HG03280 (cell line): ENCODE data around the gene INPP4B.

Experiments used
- ATAC-seq: cut with Tn5 transposase; IDR thresholded peaks from one replicate; pipeline ENCODE4 v1.9.1; 2021; ENCODE audit warnings: mild to moderate bottlenecking, moderate library complexity; ENCODE audit not compliant: unreplicated experiment

The INPP4B gene

GRCh38 chr4:142485452-142485851 lies 360.6 kb downstream of the INPP4B start:
- ATAC-seq = no peak

DNA sequence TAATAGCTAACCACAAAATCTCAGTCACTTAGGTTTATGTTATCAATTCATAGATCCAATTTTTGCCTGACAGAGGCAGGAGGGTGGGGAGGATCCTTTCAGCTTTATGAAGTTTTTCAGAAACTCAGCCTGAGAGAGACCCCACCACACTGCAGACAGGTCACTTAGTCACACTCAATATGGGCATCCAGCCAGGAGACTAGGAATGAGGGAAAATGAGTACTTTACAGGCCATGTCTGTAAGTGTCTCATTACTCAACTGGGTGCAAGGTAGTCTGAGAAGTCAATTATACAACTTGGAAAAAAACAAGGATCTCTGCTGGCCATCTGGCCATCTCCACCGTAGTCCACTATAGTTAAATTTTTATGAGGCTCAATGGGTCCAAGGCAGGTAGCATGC lies 365.9 kb downstream of the INPP4B start:
- ATAC-seq = no peak

DNA sequence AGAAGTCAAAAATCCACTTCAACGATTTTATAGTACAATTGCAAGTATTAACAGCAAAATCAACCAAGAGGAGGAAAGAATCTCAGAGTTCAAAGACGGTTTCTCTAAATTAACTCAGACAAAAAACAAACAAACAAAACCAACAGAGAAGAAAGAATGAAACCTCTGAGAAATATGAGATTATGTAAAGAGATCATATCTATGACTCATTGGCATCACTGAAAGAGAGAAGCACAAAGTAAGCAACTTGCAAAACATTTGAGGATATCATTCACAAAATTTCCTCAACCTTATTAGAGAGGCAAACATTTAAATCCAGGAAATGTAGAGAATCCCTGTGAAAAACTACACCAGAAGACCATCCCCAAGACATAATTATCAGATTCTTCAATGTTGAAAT lies 370.4 kb downstream of the INPP4B start:
- ATAC-seq = no peak

DNA sequence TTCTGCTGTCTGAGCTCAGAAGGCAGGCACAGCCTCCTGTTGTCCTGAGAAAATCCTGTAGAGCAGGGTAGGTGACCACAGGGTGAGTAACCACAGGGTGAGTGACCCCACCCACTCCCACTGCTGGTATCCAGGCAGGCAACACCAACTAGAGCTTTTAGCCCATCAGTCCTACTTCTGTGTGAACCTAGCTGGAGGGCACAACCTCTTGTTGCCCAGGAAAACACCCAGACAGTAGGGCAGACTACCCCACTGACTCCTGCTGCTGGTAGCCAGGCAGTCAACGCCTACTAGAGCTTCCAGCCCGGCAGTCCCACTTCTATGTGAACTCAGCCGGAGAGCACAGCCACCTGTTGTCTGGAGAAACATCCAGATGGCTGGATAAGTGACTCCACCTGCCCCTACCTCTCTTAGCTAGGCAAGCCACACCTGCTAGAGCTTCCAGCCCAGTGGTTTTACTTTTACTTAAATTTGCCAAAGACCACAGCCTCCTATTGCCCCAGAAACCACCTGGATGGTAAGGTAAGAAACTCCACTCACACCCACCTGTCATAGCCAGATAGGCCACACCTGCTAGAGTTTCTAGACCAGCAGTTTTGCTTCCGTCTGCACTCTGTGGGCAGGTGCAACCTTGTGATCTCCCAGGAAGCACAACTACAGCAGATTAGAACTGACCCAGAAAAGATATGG lies 371.6 kb downstream of the INPP4B start:
- no peak for ATAC-seq

GRCh38 chr4:142473960-142474338 lies 372.2 kb downstream of the INPP4B start:
- ATAC-seq = no peak

DNA sequence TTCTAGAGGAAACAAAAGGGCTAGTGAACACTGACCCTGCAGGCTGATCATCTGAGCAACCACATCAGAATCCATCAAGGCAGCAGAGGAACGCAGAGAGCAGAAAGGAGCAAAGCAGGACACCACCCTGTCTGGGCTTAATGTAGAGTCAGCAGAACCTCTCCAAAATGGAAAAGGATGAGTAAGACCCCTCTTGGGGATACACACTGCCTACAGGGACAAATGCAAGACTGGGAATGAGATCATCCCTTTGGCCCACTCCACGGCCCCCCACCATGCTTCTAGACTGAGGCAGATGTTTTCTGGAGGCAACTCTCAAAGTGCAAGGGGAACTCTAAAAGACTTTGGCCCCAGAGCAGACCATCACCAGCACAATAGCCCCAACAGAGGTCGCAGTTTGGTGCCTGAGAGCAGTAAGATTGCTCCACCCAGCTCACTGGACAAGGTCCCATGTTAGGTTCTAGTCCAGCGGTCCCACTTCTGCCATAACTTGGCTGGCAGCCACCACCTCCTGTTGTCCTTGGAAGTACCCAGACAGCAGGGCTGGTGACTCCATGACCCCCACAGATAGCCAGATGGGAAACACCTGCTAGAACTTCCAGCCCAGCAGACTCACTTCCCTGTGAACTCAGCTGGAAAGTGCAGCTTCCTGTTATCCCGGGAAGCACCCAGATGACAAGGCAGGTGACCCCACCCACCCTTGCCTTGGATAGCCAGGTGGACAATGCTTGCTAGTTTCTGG lies 372.7 kb downstream of the INPP4B start:
- no peak for ATAC-seq

DNA sequence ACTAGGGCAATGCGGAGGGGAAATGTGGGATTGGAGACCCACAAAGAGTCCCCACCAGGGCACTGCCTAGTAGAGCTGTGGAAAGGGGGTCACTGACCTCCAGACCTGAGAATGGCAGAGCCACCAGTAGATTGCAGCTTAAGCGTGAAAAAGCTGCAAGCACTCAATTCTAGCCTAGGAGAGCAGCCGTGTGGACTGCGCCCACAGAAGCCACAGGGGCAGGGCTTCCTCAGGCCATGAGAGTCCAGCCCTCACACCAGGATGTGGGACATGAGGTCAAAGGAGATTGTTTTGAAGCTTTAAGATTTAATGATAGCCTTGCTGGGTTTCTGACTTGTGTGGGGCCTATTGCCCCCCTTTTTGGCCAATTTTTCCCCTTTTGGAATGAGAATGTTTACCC lies 379.0 kb downstream of the INPP4B start:
- ATAC-seq = no peak

GRCh38 chr4:142465526-142465925 lies 380.6 kb downstream of the INPP4B start:
- ATAC-seq = no peak

DNA sequence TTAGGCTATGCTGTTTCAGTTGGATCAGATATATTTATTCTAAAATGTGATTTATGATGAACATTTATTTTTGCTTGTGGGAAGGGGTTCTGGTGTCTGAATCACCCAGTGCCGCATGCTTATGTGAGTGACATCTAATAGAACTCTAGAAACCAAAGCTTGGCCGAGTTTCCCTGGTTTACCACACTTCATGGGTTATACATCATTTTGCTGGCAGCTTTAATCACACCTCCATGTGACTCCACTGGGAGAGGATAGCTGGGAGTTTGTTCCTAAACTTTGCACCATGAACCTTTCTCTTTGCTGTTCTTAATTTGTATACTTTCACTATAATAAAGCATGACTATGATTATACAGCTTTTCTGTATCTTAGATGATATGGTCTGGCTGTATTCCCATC lies 382.9 kb downstream of the INPP4B start:
- no peak for ATAC-seq

GRCh38 chr4:142452161-142452855 lies 393.8 kb downstream of the INPP4B start:
- ATAC-seq = no peak

GRCh38 chr4:142449771-142450373 lies 396.2 kb downstream of the INPP4B start:
- no peak for ATAC-seq

GRCh38 chr4:142447009-142447408 lies 399.1 kb downstream of the INPP4B start:
- ATAC-seq = no peak

- ATAC-seq = no peak
Measured at GRCh38 chr4:142443469-142443868, 402.6 kb downstream of the INPP4B start.

- no peak for ATAC-seq
Measured at GRCh38 chr4:142440093-142440492, 406.0 kb downstream of the INPP4B start.

DNA sequence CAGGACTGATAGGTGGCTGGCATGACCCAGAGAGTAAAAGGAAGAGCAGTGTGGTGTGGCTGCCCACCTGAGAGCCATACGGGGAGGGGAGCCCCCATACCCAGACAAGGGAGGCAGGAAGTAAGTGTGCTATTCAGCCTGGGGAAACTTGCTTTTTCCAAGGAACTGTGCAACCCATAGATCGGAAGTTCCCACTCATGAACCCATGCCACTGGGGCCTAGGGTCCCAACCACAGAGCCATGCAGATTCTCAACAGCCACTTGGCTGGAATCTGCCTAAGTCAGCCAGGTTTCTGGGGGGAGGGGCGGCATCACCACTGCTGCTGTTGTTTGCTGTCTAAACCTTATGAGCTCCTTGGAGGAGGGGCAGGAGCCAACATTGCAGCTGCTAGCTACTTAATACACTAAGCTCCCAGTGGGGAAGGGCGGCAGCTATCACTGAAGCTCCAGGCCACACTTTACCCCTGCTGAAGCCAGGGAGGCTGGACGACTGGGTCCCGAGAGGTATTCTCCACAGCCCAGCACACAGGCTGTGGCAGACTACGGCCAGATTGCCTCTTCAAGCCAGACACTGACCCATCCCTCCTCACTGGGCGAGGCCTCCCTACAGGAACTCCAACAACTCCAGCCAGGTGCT lies 410.4 kb downstream of the INPP4B start:
- ATAC-seq = no peak

- ATAC-seq = no peak
Measured at GRCh38 chr4:142434519-142435224, 411.4 kb downstream of the INPP4B start.

DNA sequence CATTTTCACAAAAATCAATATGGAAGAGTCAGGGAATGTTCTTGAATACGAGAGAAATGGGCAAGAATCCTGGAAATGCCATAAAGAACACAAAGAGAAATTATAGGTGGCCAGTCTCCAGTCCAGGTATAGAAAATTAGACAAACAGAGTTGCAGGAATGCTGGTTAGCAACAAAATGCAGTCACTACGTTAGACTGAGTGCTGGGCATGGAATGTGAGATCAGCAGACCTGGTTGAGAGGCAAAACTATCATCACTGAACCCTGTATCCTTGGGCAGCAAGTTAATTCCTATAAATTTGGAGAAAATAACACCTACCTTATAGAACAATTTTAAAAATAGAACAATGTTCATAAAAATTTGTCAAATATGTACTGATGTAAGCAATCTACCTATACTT lies 417.4 kb downstream of the INPP4B start:
- no peak for ATAC-seq

GRCh38 chr4:142427456-142427855 lies 418.6 kb downstream of the INPP4B start:
- no peak for ATAC-seq

GRCh38 chr4:142423861-142424260 lies 422.2 kb downstream of the INPP4B start:
- ATAC-seq = no peak

DNA sequence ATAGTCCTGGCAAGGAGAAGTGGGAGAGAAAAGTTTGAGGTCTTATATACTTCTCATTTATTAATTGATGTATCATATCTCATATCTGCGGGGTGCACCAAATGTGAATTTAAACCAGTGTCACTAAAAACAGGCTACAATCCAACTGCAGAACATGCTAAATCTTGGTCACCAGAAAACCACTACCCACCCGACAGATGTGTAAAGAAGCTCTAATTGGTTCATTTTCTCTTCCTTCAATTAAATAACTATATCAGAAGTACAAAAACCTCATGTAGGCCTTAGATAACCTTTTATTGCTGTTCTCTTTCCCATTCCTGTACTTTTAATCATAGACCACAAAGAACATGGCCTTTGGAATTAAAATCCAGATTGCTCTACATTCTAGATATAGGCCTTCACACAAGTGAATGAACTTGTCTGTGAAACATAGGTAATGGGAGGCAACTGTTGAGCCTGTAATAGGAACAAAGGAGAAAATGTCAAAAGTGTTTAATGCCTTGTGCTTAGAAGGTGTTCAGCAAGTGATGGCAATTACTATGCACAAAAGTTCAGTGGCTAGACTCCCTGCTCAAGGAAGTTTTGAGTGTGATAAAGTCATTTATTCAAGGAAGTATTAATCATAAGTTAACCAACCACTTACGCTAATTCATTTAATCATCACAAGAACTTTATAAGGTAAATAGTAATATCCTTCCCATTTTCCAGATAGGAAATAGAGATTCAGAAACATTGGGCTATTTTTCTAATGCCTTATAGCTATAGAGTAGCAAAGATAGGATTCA lies 425.6 kb downstream of the INPP4B start:
- ATAC-seq = no peak
